ENCODE data around the gene LIFR.
A peak's percentile ranks its signal among the peaks of the same experiment; 100 is the strongest.
"Not testable (repeated sequence)": the region's sequence is repeated elsewhere in the genome, so short reads cannot be mapped to it uniquely, and the experiment has no call there.

The LIFR gene

GRCh38 chr5:38548064-38548759 is 8.2 kb downstream of the LIFR start:
- DNase-seq: no peak

GRCh38 chr5:38547257-38547656 is 9.2 kb downstream of the LIFR start:
- no peak for DNase-seq

DNA sequence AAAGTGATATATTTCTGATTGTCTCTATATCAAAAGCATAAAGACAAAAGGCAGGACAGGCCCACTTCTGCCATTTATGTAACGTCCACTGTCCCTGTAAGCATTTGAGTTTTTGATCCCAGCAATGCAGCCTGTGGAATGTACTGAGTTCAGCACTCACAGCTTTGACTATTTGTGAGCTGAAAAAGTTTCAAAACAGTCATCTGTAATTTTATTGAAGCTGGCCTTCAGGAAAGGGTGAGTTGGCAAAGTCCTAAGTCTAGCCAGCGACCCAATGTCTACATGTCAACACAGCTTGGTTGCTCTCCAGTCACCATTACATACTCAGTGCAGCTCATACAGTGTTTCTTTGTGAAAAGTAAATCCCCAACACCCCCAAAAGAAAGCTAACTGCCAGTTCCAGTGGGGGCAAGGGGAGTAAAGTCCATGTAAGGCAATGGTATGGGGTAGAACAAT is 9.7 kb downstream of the LIFR start:
- no peak for DNase-seq

DNA sequence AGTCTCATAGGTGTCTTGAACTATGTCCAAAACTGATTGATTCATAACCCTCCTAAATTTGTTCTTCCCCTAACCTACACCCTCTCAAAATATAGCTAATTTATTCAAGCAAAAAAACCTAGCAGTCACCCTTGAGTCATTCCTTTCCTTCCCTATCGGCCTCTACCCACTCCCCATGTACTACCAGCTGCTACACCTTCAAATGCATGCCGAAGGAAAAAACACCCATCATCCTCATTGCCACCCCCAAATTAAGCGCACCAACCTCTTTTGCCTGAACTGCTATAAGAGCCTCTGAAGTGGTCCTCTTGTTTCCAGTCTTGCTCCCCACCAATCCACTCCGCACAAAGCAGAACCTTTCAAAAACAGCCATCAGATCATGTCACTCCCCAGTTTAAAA is 12.6 kb downstream of the LIFR start:
- peak; percentile 47 for DNase-seq

GRCh38 chr5:38543074-38543473 is 13.4 kb downstream of the LIFR start:
- DNase-seq: no peak

- peak; percentile 52 for DNase-seq
Measured at GRCh38 chr5:38541174-38541725, 15.2 kb downstream of the LIFR start.

GRCh38 chr5:38540314-38540713 is 16.1 kb downstream of the LIFR start:
- DNase-seq: peak; percentile 99

GRCh38 chr5:38538161-38538560 is 18.3 kb downstream of the LIFR start:
- no peak for DNase-seq

DNA sequence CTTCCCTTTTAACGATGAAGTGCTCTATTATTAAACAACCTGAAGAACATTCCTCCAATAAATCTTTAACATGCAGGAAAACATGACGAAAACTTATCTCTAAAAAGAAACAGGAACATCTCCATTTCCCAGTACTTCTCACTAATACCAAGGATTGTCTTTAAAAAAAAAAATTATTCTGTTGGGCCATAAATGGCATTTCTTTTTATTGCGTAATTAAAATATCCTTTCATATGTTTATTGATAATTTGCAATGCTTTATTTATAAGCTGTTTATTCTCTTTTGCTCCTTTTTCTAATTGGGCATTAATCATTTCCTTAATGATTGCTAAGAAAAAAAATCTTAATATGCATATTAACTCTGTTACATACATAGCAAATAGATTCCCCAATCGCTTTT is 18.9 kb downstream of the LIFR start:
- no peak for DNase-seq

- peak; percentile 88 for DNase-seq
Measured at GRCh38 chr5:38536968-38537367, 19.5 kb downstream of the LIFR start.

- no peak for DNase-seq
Measured at GRCh38 chr5:38535845-38536244, 20.6 kb downstream of the LIFR start.

DNA sequence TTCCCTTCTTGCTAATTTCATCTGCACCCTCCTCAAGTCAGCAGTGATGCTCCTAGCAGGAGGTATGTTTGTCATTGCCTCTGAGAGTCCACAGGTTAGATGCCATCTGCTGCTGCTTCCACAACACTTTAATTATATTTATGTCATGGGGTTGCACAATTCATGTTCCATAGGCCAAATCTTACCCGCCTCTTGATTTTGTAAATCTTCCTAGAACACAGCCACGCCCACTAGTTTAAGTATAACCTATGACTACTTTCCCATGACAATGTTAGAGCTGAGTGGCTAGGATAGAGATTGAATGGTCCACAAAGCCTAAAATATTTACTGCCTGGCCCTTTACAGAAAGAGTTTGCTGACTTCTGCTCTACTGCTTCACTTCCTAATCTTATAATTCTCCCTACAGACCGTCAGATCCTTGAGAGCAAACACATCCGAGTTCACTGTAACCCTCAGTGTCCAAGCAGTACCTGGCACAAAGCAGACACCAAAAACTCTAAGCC is 21.1 kb downstream of the LIFR start:
- no peak for DNase-seq

GRCh38 chr5:38534156-38534453 is 22.3 kb downstream of the LIFR start:
- DNase-seq: no peak

DNA sequence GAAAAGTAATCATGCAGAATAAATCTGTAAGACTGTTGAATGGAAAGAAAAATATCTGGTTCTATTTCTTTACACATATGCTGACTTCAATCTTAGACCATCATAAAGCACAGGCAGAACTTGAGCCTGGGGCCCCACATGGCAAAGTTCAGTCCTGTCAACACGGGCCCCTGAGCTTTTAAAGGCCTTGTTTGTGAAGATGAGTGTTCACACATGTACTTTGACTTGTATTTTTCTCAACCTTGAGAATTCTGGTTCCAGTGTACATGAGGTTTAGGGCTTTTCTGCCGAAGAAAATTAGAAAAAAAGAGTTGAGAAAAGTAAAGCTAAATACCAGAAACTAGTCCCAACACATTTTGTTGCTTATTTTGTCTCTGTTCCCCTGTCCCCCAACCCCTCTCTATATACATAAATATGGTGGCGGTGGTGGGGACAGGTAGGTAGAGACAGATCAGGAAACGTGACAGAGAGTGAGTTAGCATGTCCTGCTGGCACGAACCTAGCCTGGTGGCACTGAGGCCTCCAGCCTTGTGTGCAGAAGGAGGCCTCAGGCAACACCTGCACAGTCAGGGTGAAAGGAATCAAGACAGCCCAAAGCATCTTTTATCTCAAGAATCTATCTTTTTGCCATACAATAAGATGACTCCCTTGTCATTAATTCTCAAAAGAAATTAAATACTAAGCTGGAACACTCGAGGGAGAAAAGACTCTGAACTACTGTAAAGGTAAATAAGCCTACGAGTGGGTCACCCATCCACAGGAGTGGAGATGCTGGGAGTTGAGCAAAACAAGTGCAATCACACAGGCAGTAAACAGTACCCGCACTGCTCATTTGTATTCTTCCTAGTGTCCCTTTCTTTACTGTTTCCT is 22.9 kb downstream of the LIFR start:
- no peak for DNase-seq

DNA sequence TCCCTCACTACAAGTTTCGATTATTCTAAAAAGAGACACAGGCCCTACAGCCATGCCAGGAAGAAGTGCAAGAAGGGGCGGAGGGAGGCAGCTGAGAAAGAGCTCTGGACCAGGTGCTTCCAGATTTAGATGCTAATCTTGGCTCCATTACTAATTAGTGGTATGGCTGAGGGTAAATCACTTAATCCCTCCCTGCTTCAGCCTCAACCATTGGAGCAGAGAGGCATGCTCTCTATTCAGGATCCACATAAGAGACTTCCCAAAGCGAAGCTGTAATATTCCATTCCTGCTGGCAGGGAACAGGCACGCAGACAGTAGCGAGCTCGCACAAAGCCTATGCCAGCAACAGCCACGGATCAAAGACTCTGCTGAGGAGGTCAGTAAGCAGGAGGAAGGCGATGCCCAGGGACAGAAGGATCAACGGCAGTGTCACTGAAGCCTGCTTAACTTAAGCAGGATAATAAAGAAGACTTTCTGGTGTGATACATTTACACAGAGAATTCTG is 24.2 kb downstream of the LIFR start:
- peak; percentile 48 for DNase-seq

DNA sequence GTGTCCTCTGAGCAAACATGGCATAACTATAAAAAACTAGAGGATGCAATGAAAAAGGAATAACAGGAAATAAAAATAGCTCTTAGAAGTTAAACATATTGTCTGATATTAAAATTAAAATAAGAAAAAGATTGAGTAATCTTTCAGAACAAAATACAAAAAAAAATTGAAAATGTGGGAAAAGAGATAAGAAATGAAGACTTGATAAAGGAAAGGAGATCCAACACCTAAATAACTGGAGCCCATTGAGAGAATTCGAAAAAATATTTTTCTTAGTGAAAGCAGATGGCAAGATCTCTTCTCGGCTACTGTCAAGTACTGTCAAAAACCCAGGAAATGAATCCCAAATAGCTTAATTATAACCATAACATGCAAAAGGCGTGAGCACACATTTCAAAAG is 24.9 kb downstream of the LIFR start:
- no peak for DNase-seq

- no peak for DNase-seq
Measured at GRCh38 chr5:38529955-38530646, 26.3 kb downstream of the LIFR start.

- no peak for DNase-seq
Measured at GRCh38 chr5:38528162-38528703, 28.2 kb downstream of the LIFR start.

- DNase-seq: no peak
Measured at GRCh38 chr5:38527475-38527874, 29.0 kb downstream of the LIFR start.

DNA sequence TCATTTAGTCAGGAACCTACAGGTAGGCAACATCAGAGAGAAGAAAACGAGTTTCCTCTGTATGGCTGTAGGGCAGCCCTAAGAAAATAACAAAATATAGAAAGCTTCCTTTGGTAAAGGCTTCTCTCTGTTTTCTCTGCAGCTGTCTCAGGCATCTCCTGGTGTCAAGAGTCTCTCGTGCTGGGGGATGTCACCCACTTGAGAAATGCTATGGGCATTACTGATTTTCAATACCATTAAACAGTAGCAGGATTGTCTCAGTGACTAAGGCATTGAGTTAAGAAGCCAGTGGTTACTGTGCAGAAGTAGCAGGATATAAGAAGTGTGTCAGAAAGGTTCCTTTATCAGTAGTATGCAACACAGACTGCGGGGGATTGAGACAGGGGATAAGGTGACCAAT is 32.4 kb downstream of the LIFR start:
- DNase-seq: no peak

DNA sequence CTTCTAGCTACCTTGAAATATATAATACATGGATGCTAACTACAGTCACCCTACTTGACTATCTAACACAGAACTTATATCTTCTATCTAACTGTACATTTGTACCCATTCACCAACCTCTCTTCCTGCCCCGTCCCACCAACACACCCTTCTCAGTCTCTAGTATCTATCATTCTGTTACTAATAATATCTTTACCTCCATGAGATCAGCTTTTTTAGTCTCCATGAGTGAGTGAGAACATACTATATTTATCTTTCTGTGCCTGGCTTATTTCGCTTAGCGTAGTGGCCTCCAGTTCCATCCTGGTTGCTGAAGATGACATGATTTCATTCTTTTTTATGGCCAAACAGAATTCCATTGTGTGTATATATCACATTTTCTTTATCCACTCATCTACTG is 37.0 kb downstream of the LIFR start:
- no peak for DNase-seq

DNA sequence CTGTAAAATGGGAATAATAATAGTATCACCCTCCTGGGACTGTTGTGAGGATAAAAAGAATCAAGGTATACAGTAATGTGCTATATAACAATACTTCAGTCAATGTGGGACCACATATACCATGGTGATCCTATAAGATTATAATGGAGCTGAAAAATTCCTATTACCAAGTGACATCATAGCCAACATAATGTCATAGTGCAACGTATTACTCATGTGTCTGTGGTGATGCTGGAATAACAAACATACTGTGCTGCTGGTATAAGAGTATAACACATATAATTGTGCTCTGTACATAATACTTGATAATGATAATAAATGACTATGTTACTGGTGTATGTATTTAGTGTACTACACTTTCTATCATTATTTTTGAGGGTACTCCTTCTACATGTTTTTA is 38.1 kb downstream of the LIFR start:
- no peak for DNase-seq

DNA sequence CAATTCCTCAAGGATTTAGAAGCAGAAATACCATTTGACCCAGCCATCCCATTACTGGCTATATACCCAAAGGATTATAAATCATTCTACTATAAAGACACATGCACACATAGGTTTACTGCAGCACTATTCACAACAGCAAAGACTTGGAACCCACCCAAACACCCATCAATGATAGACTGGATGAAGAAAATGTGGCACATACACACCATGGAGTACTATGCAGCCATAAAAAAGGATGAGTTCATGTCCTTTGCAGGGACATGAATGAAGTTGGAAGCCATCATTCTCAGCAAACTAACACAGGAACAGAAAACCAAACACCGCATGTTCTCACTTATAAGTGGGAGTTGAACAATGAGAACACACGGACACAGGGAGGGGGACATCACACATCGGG is 39.8 kb downstream of the LIFR start:
- not testable (repeated sequence) for DNase-seq
